ENCODE data around the gene DPF1.

The DPF1 gene

DNA sequence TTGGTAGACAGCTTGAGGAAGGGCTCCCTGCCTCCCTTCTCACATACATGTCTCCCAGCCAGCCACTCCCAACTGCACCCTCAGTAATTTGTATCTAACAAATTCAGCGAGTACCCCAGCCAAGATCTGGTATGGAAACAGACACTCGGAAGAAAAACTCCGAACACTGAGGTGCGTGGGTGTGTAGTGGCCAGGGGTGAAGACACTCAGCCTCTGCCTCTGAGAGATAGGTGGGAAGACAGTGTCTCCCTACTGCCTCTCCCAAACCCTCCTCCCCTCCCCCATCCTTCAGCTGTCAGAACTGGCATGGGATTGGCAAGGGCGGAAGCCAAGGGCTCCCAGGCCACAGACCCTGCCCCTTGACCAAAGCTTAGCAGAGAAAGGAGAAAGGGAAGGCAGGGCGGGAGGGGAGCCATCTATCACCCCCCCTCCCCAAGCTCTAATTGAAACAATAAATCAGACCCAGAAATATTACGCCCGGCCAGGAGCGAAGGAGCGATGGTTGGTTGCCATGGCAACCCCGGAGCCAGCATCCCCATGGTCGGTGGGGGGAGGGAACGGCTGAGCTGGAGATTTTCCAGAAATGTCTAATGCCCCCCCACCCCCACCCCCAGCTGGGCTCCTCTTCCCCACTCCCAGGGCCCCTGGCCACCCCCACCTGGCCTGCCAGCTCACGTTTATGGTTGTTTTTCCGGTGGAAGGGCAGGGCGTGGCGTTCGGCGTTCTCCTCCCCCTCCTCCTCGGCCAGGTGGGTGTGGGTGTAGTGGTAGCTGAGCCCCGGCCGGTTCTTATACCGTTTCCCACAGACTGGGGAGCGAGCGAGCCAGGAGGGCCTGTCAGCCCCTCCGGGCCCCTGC, 7.0 kb downstream of the DPF1 start:
- no peak for DNase-seq

DNA sequence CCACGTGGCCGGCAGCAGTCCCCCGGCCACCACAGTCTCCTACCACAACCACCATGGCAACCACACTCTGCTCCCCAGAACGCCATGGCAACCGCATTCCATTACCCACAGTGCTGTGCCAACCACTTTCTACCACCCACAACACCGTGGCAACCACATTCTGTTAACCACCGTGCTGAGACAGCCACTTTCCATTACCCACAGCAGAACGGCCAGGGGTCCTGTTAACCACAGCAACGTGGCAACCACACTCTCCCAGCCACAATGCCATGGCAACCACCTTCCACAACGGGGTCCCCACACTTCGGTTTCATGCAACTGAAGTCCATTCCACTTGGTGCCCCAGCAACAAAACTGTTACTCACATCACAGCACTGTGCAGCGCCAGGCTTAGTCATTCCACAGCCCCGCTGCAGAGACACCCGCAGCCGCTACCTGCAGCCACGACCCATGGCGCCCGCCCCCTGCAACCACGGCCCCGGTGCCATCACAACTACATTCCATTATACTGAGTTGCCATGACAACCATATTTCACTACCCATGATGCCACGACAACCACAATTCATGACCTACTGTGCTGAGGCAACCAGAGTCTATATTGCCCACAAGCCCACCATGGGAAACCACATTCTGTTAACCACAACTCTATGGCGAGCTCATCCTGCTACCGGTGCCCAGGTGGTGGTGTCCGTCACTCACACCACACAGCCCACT, 10.0 kb downstream of the DPF1 start:
- DNase-seq: no peak

DNA sequence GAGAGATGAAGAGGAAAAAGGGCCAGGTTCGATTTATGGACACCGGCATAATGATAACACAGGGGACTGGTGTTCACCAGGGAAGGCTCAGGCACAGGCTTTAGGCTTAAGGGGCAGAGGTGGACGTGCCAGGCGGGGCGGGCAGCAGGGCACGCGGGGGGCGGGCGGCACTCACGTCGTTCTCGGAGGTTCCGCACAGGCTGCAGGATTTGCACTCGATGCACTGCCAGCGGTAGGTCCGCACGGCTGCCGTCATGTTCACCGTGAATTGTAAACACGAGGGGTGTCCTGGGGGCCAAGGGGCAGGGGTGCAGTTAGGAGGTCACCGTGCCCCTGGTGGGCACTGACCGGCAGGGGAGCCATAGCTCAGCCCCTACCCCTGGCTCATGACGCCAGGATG, 10.6 kb downstream of the DPF1 start:
- DNase-seq: no peak

DNA sequence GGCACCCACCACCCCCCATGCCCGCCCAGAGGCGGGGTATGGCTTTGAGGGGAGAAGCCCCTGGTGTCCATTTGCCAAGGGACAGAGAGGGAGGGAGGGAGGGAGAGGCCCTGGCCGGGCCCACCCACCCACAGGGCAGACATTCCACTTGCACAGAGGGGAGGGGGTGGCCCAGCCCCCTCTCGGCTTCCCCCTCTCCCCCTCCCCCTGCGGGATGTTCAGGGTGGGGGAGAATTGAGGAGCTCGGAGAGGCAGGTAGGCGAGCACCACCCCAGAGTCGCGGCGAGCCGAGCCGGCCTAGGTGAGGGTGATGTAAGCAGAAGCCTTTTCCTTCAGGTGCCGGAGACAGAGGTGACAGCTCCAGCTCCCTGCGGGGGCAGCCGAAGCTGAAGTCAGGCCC, 12.3 kb downstream of the DPF1 start:
- DNase-seq: no peak

DNA sequence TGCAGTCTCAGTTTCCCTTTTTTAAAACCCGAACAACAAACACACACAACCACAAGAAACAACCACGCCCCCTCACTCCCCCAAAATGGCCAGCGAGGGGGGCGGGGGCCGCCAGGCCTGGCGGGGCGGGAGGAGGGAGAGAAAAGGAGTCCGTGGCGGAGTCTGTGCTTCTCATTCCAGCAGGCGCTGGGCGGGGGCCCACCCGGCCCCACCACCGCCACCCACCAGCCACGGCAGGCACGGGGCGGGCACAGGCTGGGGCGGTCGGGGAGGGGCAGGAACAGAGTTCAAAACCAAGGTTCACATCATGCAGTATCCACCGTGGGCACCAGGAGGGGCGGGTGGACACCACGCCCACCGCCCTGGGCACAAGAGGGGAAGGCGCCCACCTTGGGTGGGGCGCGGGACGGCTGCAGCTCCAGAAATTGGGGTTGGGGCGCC, 12.9 kb downstream of the DPF1 start:
- DNase-seq: no peak

DNA sequence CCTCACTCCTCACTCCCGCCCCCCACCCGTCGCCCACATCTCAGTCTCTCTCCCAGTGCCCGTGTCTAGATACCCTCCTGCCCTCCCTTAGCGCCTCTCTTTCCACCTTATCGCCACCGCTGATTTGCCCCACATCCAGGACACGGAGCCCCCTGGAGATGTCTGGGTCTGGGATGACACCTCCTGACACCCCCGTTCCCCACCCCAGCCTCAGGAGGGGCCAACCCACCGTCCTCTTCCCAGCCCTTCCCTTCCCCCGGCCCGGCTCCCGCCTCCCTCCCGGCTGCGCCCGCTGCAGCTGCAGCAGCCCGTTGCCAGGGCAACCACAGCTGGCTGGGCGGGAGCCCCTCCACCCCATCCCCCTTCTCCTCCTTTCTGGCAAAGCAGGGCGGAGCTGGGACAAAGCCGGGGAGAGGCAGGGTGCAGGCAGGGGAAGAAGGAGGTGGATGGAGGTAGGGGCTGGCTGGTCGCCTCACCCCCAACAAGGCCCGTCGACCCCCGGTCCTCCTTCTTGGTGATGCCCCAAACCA, 13.5 kb downstream of the DPF1 start:
- no peak for DNase-seq

DNA sequence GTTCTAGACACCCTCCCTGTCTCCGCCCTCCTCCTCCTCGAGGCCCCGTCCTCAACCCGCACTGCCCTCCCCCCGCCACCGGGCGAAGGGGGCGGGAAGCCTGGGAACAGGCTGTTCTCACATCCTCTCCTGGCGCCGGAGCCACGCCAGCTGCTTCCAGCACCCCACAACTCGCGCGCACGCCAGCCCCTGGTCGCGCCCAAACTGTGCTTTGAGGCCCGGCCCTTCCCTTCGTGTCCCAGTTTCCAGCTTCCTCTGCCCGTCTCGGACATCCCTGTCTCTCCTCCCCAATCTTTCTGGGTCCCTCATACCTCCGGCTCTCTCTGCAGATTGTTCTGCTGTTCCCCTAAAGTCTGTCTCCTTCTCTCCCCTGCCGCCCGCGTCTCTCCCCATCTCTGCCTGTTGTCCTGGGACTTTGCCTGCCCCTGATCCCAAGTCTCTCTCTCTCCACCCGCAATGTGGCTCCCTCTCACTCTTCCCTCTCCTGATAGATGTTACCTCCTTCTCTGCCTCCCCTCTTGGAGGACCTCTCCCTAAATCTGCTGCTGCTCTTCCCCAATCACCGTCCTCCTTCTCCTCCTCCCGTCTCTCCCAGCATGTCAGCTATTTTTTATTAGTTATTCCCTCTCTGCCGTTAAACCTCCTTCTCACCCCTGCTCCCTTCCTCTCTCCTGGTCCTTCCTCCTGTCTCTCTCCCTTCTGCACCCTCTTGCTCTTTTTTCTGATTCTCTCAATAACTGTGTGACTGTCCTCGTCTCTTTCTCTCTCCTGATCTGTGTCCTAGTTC, 14.2 kb downstream of the DPF1 start:
- no peak for DNase-seq

DNA sequence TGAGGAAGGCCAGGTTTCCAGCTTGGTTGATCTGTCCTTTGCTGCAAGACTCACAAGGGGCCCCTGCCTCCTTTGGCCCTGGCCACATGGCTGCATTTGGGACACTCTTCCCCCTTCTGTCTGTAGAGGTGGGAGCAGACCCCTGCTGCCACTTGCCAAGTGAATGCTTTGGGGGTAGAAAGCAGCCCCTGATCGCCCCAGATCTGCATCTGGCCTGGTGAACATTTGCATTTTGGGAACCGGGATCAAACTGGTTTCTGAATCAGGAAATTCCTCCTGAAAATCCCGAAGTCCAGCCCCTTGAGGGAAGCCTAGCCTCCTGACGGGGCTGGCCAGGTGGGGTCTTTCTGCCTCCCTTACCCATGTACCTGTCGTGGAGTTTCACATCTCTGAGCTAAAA, 14.9 kb downstream of the DPF1 start:
- no peak for DNase-seq

DNA sequence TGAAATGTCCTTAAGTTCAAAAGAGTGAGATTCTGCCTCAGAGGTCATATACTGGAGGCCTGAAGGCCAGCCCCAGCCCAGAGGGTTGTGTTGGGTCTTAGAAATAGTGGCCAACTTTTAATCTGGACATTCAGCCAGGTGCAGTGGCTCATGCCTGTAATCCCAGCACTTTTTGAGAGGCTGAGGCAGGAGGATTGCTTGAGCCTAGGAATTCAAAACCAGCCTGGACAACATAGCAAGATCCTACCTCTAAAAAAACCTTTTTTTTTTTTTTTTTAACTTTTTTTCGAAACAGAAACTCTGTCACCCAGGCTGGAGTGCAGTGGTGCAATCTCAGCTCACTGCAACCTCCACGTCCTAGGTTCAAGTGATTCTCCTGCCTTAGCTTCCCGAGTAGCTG, 15.5 kb downstream of the DPF1 start:
- no peak for DNase-seq

DNA sequence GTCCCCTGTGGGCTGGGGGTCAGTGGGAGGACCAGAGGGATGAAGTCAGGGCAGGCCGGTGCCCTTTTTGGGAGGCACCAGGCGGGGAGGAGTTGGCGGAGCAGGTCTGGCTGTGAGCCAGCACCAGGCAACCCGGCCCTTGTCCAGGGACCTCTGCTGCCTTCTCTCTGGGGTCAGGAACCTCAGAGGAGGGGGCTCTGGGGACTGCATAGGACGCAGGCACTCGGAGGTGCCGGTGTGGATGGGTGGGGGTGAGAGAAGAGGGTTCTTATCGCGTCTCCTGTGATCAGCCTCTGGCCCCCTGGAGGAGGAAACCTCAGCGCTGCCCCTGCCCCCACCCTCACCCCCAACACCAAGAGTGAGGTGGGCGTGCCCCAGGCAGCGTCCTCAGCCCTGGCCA, 16.5 kb downstream of the DPF1 start:
- DNase-seq: no peak

DNA sequence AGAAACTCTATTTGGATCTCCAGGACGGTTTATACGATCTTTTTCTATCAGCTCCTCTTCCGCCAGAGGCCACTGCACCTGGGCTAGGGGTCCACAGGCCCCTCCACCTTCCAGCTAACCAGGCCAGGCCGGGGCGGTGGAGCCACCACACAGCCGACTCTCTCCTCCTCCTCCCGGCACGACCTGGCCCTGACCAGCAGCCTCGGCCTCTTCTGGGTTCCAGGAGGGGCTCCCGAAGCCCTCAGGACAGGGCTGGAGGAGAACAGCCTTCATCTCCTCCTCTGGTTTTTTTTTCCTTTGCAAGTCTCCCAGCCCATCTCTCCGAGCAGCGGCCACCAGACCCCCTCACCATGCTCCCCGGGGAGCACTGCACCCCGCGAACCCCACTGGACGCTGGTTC, 17.1 kb downstream of the DPF1 start:
- no peak for DNase-seq

DNA sequence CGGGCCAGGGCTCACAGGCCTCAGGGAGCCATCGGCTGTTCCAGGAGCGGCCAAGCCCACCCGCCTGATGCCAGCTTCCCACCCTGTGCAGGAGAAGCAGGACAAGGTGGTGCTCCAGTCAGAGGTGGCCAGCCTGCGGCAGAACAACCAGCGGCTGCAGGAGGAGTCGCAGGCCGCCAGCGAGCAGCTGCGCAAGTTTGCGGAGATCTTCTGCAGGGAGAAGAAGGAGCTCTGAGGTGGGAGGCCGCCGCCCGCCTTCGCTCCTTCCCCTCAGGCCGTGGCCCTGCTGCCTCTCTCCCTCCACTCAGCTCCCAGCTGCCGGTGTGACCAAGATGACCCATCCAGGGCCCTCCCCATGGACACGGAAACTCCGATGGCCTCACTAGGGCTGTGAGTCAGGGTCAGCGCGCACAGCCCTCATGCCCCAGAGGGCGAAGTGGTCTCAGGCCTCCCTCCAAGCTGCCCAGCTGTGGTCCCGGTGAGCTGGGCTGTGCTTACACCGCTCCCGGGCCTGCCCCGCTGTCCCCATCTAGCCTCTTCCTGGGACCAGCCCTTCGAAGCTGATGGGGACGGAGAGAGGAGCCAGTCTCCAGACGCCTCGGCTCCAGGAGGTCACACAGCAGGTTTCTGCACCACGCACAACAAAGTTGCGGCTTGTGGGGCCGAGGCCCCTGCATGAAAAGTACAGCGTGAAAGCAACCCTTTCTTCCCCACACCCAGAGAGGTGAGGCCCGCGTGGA, 17.8 kb downstream of the DPF1 start:
- no peak for DNase-seq

DNA sequence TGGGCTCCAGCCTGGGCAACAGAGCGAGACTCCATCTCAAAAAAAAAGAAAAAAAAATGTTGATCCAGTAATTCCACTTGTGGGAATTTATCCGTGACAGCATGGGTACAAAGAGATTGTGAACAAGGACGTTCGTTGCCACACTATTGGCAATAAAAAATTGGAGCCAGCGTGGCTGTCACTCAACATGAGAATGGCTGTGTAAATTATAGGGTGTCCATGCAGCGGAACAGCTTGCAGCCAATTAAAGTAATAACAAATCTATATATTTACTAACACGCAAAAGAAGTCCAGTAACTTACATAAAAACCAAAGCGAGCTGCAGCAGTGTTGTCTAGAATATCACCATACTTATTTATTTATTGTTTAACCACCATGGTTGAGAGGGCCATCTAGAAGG, 19.3 kb downstream of the DPF1 start:
- DNase-seq: no peak

DNA sequence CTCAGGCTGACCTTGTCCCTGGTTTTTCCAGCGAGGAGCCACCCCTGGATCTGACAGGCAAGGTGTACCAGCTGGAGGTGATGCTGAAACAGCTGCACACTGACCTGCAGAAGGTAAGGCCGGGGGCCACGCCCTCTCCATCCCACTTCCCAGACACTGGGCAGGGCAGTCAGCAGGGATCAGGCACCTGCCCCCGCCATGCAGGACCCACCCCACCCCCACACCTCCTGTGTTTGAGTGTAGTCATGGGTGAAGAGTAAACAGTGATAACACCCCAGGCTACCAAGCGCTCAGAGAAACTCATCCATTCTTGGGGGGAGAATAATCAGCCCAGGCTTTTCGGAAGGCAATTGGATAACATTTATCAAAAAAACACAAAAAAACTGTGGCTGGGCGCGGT, 19.9 kb downstream of the DPF1 start:
- DNase-seq: no peak

DNA sequence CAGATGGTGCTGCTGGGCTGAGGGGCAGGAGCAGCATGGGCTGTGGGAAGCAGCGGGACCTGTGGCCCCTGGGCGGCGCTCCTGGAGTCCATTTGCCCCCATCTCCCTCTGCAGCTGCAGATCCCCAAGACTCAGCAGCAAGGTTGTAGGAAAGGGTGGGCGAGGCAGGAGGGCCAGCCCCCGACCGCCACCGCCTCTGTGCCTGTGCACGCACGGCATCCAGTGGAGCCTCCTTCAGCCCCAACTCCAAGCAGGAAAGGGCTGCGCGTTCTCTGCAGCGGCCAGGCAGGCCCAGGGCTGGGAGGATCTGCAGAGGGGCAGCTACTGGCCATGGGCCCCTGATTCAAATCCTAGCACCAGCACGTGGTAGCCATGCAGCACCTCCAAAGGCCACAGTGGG, 20.8 kb downstream of the DPF1 start:
- no peak for DNase-seq

DNA sequence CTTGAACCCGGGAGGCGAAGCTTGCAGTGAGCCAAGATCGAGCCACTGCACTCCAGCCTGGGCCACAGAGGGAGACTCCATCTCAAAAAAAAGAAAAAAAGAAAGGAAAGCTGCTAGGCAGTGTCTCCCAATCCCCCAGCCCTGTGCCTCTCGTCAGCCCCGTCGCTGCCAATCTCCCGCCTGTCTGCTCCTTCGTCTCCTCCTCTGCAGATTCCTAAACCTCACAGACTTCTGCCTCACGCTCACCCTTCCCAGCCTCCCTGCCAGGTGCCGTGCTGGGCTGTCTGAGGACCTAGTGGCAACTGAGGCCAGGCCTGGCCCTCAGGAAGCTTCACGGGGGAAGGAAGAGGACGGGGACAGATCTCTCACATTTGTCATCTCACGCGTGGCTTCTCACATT, 21.5 kb downstream of the DPF1 start:
- DNase-seq: no peak

DNA sequence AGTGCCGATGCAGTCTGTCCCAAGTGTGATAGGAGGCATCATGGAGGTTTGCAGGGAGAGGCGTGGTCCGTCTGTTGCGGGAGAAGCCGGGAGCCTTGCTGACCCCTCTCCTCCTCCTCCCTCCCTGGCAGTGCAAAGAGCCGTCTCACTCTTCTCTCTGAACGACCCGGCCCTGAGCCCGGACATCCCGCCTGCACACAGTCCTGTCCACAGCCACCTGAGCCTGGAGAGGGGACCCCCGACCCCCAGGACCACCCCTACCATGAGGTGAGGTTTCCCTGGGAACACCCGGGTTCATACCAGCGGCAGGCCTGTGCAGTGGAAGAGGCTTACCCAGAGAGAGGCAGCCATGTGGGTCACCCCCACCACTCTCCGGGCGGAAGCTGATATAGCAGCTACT, 22.3 kb downstream of the DPF1 start:
- DNase-seq: no peak

DNA sequence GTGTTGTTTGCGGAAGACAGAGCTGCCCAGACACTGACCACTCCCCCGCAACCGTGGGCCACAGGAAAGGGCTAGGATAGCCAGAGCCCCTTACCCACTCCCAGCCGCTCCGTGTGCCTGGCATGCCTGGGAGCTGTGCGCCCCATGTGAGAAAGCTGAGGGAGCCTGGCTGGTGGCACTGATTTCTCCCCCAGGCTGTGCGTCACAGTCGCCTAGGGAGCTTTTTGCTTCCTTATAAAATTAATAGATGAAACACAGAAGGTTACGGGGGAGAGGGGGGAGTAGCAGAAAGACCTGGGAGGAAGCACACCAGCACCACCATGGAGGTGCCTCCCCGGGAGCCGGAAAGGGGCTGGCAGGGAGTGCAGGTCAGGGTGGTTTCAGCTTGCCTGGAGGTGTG, 24.7 kb downstream of the DPF1 start:
- DNase-seq: no peak

DNA sequence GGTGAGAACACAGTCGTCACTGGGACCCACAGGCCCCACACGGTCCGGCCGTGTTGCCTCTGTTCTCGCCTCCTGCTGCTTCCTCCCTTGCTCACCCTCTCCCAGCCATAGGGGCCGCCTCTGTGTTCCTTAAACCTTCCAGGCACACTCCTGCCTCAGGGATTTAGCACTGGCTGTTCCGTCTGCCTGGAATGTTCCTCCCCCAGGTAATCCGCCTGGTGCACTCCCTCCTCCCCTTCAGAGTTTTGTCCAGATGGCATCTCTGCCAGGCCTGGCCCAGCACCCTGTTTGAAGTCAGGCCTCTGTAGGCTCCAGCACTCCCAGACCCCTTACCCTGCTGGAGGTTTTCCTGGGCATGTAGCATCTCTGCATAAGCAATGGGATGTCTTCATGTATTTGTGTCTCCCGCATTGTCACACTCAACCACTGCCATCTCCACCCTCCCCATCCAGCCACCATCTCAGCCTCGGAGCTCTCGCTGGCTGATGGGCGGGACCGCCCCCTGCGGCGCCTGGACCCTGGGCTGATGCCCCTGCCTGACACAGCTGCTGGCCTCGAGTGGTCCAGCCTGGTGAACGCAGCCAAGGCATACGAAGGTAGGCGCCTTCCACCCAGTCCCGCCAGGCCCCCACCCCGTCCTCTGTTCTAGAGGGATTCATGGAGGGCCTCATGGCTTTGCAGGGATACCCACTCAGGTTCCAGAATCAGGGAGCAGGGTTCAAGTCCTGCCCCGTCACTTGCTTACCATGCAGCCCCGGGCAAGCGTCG, 25.9 kb downstream of the DPF1 start:
- no peak for DNase-seq

DNA sequence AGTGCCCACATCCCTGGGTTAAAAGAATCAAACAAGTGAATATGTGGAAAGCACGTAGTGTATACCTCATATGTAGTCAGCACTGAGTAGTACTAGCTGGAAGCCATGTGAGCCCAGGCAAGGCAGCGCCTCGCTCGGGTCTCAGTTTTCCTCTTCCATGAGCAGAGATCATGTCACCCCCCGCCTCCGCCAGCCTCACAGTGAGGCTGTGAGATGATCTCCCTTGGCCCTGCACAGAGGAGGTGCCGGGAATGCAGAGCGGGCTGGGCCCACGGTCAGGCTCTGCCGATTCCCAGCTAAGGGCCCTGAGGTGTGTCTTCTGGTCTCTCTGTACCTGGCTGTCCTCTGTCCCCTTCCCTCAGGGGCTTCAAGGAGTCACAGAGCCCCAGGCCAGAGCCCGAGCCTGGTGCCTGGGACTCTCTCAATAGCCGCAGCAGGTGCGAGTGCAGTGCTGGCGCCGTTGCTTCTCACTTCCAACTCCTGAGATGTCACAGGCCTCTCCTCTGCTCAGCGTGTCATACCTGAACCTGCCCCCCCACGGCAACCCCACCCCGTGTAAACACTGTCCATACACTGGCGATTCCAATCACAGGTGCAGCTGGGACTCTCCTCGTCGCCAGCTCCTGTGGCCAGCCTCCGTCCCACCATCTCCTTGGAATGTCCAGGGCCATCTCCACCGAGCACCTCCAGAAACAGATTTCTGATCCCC, 26.9 kb downstream of the DPF1 start:
- no peak for DNase-seq

DNA sequence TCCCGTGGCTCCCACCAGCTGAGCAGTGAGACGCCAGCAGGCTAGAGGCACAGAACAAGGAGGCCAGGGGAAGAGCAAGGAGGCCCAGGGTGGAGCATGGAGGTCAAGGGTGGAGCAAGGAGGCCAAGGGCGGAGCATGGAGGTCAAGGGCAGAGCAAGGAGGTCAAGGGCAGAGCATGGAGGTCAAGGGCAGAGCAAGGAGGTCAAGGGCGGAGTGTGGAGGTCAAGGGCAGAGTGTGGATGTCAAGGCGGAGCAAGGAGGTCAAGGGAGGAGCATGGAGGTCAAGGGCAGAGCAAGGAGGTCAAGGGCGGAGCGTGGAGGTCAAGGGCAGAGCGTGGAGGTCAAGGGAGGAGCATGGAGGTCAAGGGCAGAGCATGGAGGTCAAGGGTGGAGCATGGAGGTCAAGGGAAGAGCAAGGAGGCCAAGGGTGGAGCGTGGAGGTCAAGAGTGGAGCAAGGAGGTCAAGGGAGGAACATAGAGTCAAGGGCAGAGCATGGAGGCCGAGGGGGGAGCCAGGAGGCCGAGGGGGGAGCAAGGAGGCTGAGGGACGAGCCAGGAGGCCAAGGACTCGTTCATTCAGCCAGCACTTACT, 27.7 kb downstream of the DPF1 start:
- no peak for DNase-seq

Measured in cortex of kidney (tissue), 1 donor.